Muscle of leg (tissue), 11 donors: ENCODE data around the gene PCMTD2. TPM values are rescaled to one million over a fixed set of nuclear protein-coding genes. Genes with fewer than 3 reads are reported as not detected.

Experiments used
- DNase-seq: peaks from one replicate; pipeline ENCODE4 v3.0.0; 2013
- H3K27ac ChIP-seq: one replicate; pipeline ENCODE4 v1.5.1; 2013; ENCODE audit warnings: mild to moderate bottlenecking, low read length, control low read depth
- H3K27me3 ChIP-seq: one replicate; pipeline ENCODE4 v1.6.1; 2013; ENCODE audit warnings: low read length; ENCODE audit not compliant: control insufficient read depth, insufficient read depth
- H3K36me3 ChIP-seq: one replicate; pipeline ENCODE4 v1.6.1; 2013; ENCODE audit warnings: low read length; ENCODE audit not compliant: control insufficient read depth, insufficient read depth
- H3K4me1 ChIP-seq: one replicate; pipeline ENCODE4 v1.6.1; 2013; ENCODE audit warnings: low read length; ENCODE audit not compliant: control insufficient read depth, insufficient read depth
- H3K4me3 ChIP-seq: one replicate; pipeline ENCODE4 v1.5.1; 2013; ENCODE audit warnings: low read length, control low read depth
- H3K9me3 ChIP-seq: replicated peaks from 2 replicates; pipeline ENCODE4 v1.6.1; 2013; ENCODE audit warnings: low read depth, low read length; ENCODE audit not compliant: control insufficient read depth
- WGBS: methylation state at CpG from one replicate; pipeline ENCODE4 v1.1.5; 2013; ENCODE audit warnings: missing lambda C conversion rate; ENCODE audit not compliant: insufficient coverage; 5-methylcytosine and 5-hydroxymethylcytosine counted together
- polyA plus RNA-seq, 8 donors: library from polyadenylated mRNA; unstranded; fragments of 120-200 nt; gene quantifications; one replicate each; pipeline versions ENCODE4 v1.2.1 to v1.2.3, GENCODE V29; 2013; ENCODE audit warnings: inconsistent platforms in 1 of 8, low replicate concordance in 1 of 8; ENCODE audit not compliant: insufficient read length in 8 of 8, insufficient read depth in 1 of 8
- total RNA-seq: library from RNA; stranded (reverse); fragments of 120-200 nt; gene quantifications from one replicate; pipeline ENCODE4 v1.2.4, GENCODE V29; 2013

PCMTD2 gene
- total and polyA plus RNA-seq, 9 donors, result 41.4 to 74.1 (median 51.9) TPM

DNA sequence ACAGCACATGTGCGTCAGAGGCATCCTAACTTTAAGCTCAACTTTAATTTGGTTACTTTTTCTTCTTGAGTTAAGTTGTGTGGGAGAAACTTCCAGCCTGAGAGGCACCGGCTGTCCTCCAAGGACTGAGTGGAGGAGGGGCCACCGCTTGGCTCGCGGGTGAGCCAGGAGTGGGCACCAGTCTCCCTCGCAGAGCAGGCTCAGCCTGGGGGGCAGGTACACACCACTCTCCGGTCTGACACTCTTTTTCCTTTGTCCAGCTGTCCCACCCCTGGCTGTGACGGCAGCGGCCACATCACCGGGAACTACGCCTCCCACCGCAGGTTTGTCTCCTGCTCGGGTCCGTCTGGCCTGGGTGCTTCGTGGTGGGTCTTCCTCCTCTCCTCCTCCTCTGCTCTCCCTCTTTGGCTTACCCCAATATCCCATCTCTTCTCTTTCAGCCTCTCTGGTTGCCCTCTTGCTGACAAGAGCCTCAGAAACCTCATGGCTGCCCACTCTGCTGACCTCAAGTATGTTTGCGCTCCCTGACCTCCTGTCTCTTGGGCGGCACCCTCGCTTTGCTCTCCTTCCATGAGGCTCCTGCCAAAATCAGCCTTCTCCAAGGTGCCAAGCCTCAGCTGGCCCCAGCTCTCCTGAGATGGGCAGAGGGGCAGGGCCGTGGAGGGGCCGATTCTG is 32.6 kb upstream of the PCMTD2 start:
- no peaks in the 10 kb centered on the region for H3K9me3 ChIP-seq
- H3K27ac ChIP-seq, result peak overlapping the region; percentile 92
- no peaks in the 10 kb centered on the region for H3K36me3 ChIP-seq
- H3K4me1 ChIP-seq, result peaks cover 87% of the 10 kb centered on the region
- no peak for DNase-seq
- H3K4me3 ChIP-seq, result no peak overlapping the region
- H3K27me3 ChIP-seq, result peaks cover 5% of the 10 kb centered on the region
- WGBS, result 67% methylated on average over 18 of the region's 20 CpGs

GRCh38 chr20:64223526-64224067 is 32.0 kb upstream of the PCMTD2 start:
- Histone ChIP-seq H3K4me1 (peaks cover 83% of the 10 kb centered on the region), H3K27ac (peak overlapping the region; percentile 92), H3K9me3 (no peaks in the 10 kb centered on the region), H3K27me3 (peaks cover 5% of the 10 kb centered on the region), H3K36me3 (no peaks in the 10 kb centered on the region), H3K4me3 (no peak overlapping the region)
- 21% methylated on average over 13 of the region's 13 CpGs for WGBS
- peak; percentile 72 for DNase-seq

DNA sequence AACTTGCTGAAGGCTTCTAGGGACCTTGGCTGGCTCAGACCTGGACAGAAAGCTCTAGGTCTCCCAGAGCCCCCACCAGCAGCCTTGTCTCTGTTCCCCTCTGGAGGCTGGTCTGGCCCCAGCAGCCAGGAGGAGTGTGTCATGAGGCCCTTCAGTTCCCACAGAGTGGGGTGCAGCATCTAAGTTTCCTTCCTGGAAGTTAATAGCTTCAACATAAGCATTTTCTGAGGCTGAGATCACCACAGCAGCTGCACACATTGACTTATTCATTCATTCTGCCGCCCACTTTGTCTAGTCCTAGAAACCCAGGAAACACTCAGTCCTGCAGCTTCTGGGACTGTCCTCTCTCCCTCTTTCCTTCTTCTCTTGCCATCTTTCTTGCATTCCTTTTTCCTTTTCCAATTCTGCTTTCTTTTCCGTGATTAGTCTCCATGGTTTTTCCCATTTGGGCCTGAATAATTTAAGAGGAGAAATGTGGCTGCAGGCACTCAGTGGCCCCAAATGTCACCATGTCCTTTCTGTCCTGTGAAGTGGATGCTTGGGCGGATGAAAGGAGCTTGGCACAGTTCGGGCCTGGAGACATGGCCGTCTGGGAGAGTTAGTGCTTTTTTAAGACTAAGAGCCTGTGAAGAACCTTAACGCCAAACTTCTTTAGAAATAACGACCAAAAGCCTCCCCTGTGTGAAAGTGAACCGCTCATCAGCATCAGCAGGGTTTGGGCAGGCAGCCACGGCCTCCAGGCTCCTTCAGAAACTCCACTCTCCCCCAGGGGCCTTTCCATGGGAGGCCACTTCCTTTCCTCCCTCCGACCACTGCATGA is 31.0 kb upstream of the PCMTD2 start:
- peak; percentile 97 for DNase-seq
- Histone ChIP-seq H3K27ac (peak overlapping the region; percentile 92), H3K27me3 (peaks cover 2% of the 10 kb centered on the region), H3K4me1 (peaks cover 78% of the 10 kb centered on the region), H3K9me3 (no peaks in the 10 kb centered on the region), H3K4me3 (no peak overlapping the region), H3K36me3 (no peaks in the 10 kb centered on the region)
- WGBS, result 6% methylated on average over 4 of the region's 10 CpGs

- H3K4me1 ChIP-seq, result peaks cover 72% of the 10 kb centered on the region
- DNase-seq, result no peak
- no peak overlapping the region for H3K4me3 ChIP-seq
- 85% methylated on average over 4 of the region's 14 CpGs for WGBS
- H3K27ac ChIP-seq, result peak overlapping the region; percentile 92
- no peaks in the 10 kb centered on the region for H3K9me3 ChIP-seq
- no peaks in the 10 kb centered on the region for H3K27me3 ChIP-seq
- no peaks in the 10 kb centered on the region for H3K36me3 ChIP-seq
These were observed 30.4 kb upstream of the PCMTD2 start for GRCh38 chr20:64225171-64225595.

DNA sequence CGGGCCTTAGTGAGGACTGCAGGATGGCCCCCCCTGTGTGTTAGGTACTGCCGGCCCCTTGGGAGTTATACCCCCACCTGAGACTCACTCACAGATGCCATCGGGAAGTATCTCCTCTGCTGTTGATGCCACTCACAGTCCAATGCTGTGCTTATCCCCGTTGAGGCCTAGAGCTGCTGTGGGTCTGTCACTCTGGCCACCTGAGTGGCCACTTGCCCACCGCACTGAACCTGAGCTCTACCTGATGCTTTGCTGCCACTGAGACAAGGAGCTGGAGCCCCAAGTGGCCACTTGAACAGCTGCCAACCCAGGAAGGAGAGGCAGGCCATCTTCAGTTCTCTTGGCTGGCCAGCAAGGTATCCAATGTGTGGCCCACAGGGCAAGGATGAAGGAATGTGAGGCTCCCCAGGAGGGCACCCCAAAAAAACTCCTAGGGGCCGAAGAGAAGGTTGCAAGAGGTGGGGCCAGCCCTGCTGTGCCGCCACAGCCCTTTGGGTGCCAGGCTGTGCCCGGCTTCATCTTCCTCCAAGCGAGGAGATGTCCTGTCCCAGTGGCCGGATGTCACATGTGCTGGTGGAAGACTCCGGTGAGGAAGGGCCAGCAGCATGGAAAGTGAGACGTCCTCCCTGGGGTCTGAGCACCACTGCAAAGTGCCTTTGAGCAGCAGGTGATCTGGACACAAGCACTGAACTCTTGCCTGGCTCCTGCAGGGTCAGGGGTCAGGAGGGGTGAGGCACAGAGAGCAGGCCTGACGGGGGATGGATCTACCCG is 29.5 kb upstream of the PCMTD2 start:
- no peaks in the 10 kb centered on the region for H3K27me3 ChIP-seq
- 86% methylated on average over 12 of the region's 14 CpGs for WGBS
- H3K36me3 ChIP-seq, result no peaks in the 10 kb centered on the region

GRCh38 chr20:64226686-64227580 is 28.6 kb upstream of the PCMTD2 start:
- no peak overlapping the region for H3K27ac ChIP-seq
- DNase-seq, result peak; percentile 37
- no peaks in the 10 kb centered on the region for H3K9me3 ChIP-seq
- no peaks in the 10 kb centered on the region for H3K36me3 ChIP-seq
- H3K4me3 ChIP-seq, result no peak overlapping the region
- WGBS, result 80% methylated on average over 16 of the region's 25 CpGs
- H3K27me3 ChIP-seq, result no peaks in the 10 kb centered on the region
- H3K4me1 ChIP-seq, result peaks cover 55% of the 10 kb centered on the region

More for the DNA sequence above, 29.5 kb upstream of the PCMTD2 start:
- peaks cover 64% of the 10 kb centered on the region for H3K4me1 ChIP-seq
- DNase-seq, result no peak
- peak overlapping the region; percentile 92 for H3K27ac ChIP-seq
- H3K4me3 ChIP-seq, result no peak overlapping the region
- no peaks in the 10 kb centered on the region for H3K9me3 ChIP-seq

GRCh38 chr20:64228086-64228653 is 27.4 kb upstream of the PCMTD2 start:
- no peak overlapping the region for H3K4me3 ChIP-seq
- no peak for DNase-seq
- peaks cover 48% of the 10 kb centered on the region for H3K4me1 ChIP-seq
- 93% methylated on average over 5 of the region's 8 CpGs for WGBS
- no peak overlapping the region for H3K27ac ChIP-seq
- no peaks in the 10 kb centered on the region for H3K36me3 ChIP-seq
- H3K9me3 ChIP-seq, result no peaks in the 10 kb centered on the region
- H3K27me3 ChIP-seq, result no peaks in the 10 kb centered on the region

DNA sequence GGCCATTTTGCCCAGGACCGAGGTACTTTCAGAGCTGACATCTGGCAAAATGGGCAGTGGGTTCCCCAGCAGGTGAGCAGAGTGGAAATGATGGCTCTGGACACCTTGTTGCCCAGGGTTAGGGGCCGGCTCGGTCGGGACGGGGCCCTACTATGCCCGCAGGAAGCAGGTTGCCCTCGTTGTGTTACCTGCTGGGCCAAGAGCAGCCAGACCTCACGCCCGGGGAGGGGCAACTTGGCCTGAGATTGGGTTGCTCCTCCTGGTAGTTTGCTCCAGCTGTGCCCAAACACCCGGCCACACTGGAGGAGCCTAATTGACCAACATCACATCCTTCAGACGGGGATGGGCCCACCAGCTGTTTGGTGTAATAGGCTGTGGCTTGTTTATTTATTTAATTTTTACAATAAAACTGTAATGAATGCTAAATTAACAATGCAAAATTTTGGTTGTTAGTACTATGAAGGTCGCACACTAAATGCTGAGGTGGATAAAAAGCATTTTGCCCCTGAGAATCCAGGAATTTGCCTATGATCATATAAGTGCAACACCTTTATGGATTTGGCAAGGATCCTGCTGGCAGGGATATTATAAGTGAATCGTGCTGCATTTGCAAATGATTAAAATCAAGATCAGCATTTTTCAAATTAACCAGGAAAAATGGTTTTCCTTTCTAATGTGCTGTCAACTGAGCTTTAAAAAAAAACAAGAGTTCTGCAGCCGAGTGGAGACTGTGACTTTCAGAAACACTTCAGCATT is 26.6 kb upstream of the PCMTD2 start:
- H3K4me3 ChIP-seq, result no peak overlapping the region
- DNase-seq, result no peak
- H3K4me1 ChIP-seq, result peaks cover 47% of the 10 kb centered on the region
- WGBS, result 78% methylated on average over 10 of the region's 14 CpGs
- H3K36me3 ChIP-seq, result no peaks in the 10 kb centered on the region
- no peak overlapping the region for H3K27ac ChIP-seq
- H3K27me3 ChIP-seq, result no peaks in the 10 kb centered on the region
- no peaks in the 10 kb centered on the region for H3K9me3 ChIP-seq
